KOPT-K1 (cell line): ENCODE results near the gene ALOXE3.
A peak's percentile ranks its signal among the peaks of the same experiment; 100 is the strongest.

Experiments used
- H3K27ac ChIP-seq: fragments of 200-600 bp; sonication (generic); 2 replicates; pipeline ENCODE4 v1.5.1; 2016; ENCODE audit warnings: antibody characterized with exemption, mild to moderate bottlenecking, low read depth, low read length; ENCODE audit not compliant: poor library complexity, severe bottlenecking
- H3K36me3 ChIP-seq: fragments of 200-600 bp; sonication (generic); 2 replicates; pipeline ENCODE4 v1.5.1; 2017; ENCODE audit warnings: antibody characterized with exemption, mild to moderate bottlenecking, low read length, moderate library complexity; ENCODE audit not compliant: insufficient read depth
- H3K9me3 ChIP-seq: fragments of 200-600 bp; sonication (generic); 2 replicates; pipeline ENCODE4 v1.5.1; 2017; ENCODE audit warnings: antibody characterized with exemption, low read length, mild to moderate bottlenecking; ENCODE audit not compliant: insufficient read depth, poor library complexity, severe bottlenecking

Gene ALOXE3

DNA sequence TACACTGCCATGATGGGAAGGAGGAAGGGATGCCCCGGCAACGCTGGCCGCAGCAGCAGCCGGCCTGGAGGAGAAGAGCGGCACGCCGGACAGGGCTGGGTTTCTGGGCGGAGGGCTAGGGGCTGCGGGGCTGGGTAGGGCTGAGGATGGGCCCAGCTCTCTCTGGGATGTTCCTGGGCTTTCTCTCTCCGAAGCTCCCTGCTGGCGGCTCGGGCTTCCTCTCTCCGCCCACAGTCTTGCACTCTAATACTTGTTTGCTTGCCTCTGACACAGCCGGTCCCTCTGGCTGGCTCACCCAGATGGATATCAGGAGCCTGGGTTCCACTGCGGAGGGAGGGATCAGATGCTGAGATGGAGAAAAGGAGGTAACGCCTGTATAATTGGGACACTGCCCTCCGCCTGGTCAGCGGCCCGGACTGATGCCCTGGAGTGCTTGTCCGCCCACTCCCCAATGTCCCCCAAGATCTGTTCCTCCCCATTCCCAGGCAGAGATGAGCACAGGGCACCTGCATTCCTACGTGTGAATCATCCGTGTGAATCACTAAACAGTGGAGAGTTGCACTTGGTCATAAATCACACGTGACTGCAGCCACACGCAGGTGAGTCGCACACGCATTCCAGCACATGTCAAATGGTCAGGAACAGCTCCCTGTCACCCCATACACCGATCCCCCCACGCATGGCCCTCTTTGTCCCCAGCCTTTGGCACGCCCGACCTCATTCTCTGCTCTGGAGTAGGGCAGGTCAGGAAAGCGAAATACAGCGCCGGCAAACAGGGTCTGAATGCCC lies at the start of gene ALOXE3:
Gene ALOXE3 (minus strand): TSS at position 535 of the 789 bp plus-strand sequence. CDS start 524 bp downstream, at position 11.
- Histone ChIP-seq H3K36me3 (no peaks in the 10 kb centered on the region), H3K27ac (peak within 1 kb of the TSS; percentile 37), H3K9me3 (no peaks in the 10 kb centered on the region)

DNA sequence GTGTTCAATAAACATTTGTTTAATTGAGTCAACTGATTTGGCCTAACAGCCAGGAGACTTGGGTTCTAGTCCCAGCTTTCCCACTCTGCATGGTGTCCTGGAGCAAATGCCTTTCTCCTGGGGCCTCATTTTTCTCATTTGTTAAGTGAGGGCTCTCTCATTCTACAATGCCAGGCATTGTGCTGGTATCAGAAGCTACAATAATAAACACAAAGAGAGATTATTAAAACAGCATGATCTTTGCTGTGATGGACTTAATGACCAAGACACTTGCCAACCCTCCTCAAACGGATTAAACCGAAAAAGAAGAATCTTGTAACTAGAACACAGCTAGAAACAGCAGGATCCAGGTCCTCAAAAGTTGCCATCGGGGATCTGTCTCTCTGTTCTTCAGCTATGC lies 49.2 kb upstream of the ALOXE3 start:
- H3K27ac ChIP-seq: no peak overlapping the region
- no peaks in the 10 kb centered on the region for H3K36me3 ChIP-seq
- no peaks in the 10 kb centered on the region for H3K9me3 ChIP-seq

DNA sequence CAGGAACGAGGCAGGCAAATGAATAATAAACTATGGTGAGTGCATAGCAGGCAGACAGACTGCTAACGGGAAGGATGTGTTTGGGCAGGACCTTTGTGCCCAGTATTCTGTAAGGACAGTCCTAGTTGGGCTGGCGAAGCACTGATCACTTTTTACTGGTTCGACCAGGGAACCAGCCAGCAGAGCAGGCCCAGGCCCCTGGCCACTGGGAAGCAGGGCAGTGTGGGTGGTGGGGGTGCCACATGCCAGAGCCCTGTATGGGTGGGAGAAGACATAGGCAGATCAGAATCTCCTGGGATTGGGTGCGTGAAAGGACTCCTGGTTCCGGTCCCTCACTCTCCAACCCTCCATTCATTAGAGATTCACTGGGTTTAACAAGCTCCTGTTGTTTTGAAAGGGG lies 48.4 kb upstream of the ALOXE3 start:
- Histone ChIP-seq H3K9me3 (no peaks in the 10 kb centered on the region), H3K36me3 (no peaks in the 10 kb centered on the region), H3K27ac (no peak overlapping the region)

DNA sequence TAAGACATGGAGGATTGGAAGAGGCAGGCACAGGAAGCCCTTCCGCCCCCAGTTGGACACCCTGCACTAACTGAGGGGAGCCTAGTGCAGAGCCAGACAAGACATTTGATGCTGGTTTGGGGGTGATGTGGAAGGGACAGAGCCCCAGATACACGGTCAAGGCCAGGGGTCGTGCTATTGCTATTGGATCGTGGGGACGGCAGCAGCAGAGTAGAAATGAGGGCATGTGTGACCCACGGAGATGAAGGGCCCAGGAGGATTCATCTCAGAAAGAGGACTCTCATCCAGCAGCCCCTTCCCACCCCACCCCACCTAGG lies 46.5 kb upstream of the ALOXE3 start:
- Histone ChIP-seq H3K27ac (peak overlapping the region; percentile 91), H3K9me3 (no peaks in the 10 kb centered on the region), H3K36me3 (peaks cover 18% of the 10 kb centered on the region)

DNA sequence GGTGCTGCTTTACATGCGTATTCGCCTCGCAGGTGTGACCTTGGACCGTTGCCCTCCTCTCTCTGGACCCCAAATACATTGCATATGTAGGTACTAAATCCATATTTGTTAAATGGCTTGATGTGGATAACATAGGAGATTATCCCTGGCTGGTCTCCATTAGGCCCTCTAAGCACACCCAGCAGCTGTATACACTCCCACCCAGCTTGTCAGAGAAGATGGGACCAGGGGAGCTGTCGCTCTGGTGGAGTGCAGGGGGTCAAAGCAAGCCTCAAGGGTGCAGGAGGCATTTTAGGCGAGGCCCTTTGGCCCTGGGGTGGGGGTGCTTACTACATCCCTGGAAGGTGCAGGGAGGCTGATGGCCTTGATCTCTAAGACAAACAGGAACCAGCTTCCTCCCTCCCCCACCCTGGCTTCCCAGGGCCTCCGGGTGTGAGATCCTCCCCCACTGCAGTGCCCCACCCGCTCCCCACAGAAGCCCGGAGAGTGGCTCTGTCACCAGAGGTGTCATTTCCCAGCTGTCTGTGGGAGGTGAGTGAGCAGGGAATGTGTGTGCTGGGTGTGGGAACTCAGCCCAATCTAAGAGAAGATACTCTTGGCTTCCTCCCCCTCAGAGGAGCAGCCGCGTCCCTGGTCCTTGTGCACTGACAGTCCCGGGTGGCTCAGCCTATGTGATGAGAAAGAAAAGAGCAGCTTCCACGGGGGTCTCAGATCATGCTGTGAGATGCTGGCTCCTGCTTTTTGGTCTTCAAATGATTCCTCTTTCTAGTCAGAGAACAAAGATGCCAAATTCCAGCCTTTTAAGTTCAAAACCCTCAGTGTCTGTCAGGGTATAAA lies 45.9 kb upstream of the ALOXE3 start:
- H3K9me3 ChIP-seq: no peaks in the 10 kb centered on the region
- H3K36me3 ChIP-seq: peaks cover 24% of the 10 kb centered on the region
- H3K27ac ChIP-seq: peak overlapping the region; percentile 91

DNA sequence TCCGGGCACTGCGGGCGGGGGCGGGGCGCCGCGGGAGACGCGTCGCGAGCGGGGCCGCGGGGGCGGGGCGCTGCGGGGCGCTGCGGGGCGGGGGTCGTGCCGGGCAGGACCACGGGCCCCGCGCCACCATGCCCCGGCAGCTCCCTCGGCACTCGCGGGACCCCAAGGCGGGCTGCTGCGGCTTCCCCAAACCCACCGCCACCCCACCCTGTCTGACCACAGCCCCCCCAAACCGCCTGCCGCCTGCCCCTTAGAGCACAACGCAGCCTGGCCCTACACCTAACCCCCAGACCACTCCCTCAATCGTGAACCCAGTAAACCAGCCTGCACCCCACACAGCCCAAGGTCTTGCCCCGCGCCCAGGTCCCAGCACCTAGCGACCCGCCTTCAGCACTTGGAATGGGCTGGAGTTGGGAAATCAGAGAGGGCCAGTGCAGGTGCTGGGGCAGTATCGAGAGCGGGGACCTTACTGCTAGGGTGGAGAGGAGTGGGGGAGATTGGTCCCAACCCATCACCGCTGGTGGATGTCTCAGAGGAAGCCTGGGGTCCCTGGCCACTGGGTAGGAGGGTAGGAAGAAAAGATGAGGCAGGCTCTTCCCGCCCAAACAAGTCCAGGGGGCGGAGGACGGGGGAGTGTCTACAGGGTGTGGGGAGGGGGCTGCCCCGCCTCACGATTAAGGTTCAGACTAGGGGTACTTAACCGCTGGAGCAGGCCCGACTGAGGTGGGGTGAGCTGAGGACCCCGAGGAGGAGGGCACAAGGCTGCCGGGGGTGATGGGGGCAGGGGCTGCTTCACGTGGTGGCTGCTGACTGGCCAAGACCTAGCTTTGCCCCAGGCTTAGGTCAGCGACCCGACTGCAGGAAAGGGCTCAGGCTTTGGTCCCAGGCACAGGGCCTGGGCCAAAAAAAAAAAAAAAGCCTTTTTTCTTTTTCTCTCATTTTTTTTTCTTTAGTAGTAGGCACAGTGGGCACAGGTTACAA lies 45.0 kb upstream of the ALOXE3 start:
- peak overlapping the region; percentile 91 for H3K27ac ChIP-seq
- H3K9me3 ChIP-seq: no peaks in the 10 kb centered on the region
- peaks cover 27% of the 10 kb centered on the region for H3K36me3 ChIP-seq

DNA sequence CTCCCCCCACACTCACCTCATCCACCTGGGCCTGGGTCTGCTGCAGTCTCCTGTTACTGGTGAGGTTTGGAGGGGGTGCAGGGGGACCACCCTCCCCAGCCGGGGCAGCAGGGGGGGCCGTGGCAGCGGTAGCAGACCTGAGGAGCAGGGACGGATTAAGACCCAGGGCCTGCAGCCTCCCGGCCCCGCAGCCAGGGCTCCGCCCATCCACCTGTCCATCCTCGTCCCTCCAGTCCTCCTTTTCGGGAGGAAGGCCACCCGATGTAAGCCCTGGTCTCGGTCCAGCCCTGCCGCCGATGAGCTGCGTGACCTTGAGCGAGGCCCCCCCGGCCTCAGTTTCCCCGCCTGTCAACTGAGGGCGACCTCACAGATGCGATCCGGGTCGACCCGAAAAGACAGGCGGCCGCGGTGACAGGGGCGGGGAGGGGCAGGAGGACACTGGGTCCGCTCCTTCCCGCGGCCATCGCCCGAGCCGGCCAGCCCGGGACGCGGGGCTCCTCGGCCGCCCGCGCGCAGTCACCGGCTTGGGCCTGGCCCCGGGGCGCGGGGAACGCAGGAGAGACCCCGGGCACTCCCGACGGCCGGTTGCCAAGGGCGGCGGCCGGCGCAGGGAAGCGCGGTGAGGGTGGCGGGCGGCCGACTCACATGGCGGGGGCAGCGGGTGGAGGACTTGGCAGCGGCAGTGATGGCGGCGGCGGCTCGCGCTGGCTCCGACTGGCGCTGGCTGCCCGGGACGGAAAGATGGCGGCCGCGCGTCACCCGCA lies 44.1 kb upstream of the ALOXE3 start, which contains the start of gene VAMP2:
Gene VAMP2 (minus strand): TSS at position 716 of the 764 bp plus-strand sequence. CDS start 69 bp downstream, at position 647.
- Histone ChIP-seq H3K9me3 (no peaks in the 10 kb centered on the region), H3K27ac (peak within 1 kb of the TSS; percentile 91), H3K36me3 (peaks cover 31% of the 10 kb centered on the region)

DNA sequence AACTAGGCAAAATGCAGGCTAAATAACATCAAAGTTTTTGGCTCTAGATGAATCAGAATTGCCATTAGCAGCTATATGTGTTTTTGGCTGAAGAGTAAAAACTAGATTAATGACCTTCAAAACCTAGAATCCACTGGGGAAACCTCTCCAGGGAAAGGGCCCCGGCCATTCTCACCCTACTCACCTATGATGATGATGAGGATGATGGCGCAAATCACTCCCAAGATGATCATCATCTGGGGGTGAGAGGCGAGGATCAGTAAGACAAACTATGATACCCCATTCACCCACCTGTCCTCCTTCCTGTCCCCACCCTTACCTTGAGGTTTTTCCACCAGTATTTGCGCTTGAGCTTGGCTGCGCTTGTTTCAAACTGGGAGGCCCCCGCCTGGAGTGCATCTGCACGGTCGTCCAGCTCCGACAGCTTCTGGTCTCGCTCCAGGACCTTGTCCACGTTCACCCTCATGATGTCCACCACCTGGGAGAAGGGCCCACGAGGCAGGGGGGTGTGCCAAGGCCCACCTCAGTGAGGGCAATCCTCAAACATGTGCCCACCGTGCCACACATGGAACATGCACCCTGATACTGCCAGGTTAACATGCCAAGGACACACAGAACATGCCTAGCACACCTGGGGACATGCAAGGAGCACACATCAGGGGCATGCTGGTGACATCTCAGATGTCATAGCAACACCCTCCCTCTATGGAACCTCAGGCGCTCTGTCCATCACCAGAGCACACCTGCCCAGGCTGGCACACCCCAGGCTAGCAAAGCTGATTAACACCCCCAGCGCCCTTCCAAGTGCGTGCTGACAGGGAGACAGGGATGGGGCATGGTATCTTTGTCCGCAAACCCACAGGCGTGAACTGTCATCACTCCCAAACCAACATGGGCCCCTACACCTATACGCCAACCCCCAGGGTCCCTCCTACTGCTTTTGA lies 43.2 kb upstream of the ALOXE3 start:
- Histone ChIP-seq H3K27ac (peak overlapping the region; percentile 91), H3K9me3 (no peaks in the 10 kb centered on the region), H3K36me3 (peaks cover 31% of the 10 kb centered on the region)

DNA sequence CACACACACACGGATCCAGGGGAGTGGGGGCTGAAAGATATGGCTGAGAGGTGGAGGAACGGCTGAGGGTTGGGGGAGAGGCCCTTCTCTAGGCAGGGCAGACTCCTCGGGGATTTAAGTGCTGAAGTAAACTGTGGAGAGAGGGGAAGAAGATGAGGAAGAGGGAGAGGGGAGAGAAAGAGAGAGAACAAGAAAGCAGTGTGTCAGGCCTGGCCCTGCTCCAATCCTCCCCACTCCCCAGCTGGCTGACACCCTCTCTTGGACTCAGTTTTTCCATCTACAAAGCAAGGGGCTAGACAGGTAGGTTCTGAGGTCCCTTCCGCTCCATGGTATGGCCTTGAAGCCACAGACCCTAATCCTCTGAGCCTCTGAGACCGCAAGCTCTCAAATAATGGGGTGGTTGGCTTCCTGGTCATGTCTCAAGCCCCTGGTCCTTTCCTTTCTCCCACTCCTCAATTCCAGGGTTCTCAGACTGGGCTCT lies 42.5 kb upstream of the ALOXE3 start:
- H3K9me3 ChIP-seq: no peaks in the 10 kb centered on the region
- H3K27ac ChIP-seq: no peak overlapping the region
- peaks cover 31% of the 10 kb centered on the region for H3K36me3 ChIP-seq

DNA sequence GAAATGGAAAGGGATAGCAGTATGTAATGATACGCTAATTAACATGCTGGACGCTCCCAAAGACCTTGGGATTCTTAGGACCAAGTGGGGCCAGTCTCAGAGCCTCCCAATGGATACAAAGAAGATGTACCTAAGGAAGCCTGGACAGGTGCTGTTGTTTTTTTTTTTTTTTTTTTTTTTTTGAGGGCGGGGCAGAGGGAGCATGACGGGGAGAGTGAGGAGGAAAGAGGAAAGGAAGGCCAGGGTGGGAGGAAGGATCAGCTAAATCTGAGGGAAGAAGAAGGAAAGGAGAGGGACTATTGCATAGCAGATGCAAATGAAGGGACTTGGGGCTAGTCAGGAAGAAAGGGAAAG lies 41.9 kb upstream of the ALOXE3 start:
- Histone ChIP-seq H3K9me3 (no peaks in the 10 kb centered on the region), H3K27ac (no peak overlapping the region), H3K36me3 (peaks cover 31% of the 10 kb centered on the region)

DNA sequence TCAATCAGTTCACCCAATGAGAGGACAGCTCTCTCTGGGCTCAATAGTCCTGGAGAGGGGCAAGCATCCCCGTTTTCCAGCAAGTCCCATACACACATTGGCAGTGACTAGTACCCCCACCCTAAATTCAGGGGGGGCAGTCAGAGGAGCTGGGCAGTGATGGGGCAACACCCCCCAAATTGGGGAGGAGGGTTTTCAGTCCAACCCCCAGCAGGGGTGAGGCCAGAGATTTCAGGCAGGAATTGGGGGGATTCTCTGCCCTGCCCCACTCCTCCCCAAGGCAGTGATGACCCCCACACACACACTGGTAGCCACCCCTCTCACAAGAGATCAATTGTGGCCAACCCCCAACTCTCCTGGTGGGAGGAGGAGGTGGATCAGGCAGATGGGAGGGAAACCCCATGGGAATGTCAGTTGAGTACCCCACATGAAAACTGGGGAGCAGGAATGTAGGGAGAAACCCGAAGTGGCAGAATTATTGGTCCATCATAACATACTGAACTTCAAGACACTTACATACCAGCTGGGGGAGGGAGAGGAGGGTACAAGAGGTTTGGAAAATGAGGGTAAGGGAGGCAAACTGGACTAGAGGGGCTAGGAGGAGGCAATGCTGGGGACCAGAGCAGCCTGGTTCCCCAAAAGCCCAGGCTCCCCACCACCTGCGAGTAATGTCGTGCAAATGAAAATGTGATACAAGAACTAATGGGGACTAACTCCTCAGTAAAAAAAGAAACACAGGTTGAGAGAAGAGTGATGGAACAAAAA lies 41.3 kb upstream of the ALOXE3 start:
- Histone ChIP-seq H3K36me3 (peaks cover 31% of the 10 kb centered on the region), H3K9me3 (no peaks in the 10 kb centered on the region), H3K27ac (no peak overlapping the region)

DNA sequence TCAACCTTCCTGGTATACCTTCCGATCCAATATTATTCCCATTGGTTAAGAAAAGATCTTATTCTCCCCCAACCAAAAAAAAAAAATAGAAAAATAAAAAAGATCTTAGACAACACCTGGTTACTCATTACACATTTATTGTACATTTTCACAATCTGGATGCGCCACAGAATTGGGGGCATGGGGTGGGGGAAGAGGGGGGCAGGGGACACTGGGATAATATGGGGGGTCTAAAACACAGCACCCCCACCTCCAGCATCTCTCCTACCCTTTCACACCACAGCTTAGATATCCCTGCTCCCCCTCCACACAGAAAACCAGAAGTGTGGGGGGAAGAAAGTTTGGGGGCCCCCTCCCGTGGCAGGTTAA lies 40.7 kb upstream of the ALOXE3 start:
- H3K9me3 ChIP-seq: no peaks in the 10 kb centered on the region
- H3K36me3 ChIP-seq: peaks cover 31% of the 10 kb centered on the region
- H3K27ac ChIP-seq: no peak overlapping the region
